GM20000 (cell line): ENCODE measurements around the gene VANGL1.

Experiments
- DNase-seq: peaks from one replicate; pipeline ENCODE4 v3.0.0; 2012; ENCODE audit warnings: low spot score
- CTCF ChIP-seq: IDR thresholded peaks from 2 replicates; pipeline ENCODE4 v1.5.1; 2012; ENCODE audit warnings: mild to moderate bottlenecking, control low read depth; ENCODE audit errors: extremely low read depth, missing control alignments

Gene VANGL1

GRCh38 chr1:115677565-115677964 lies 35.8 kb downstream of the VANGL1 start:
- TF ChIP-seq CTCF = no peak
- peak; percentile 21 for DNase-seq

- DNase-seq = no peak
- no peak for TF ChIP-seq CTCF
Measured at GRCh38 chr1:115678141-115678540, 36.4 kb downstream of the VANGL1 start.

GRCh38 chr1:115679141-115679611 lies 37.4 kb downstream of the VANGL1 start:
- no peak for TF ChIP-seq CTCF
- no peak for DNase-seq

- no peak for TF ChIP-seq CTCF
- DNase-seq = no peak
Measured at GRCh38 chr1:115680730-115681111, 39.0 kb downstream of the VANGL1 start.

- DNase-seq = no peak
- TF ChIP-seq CTCF = no peak
Measured at GRCh38 chr1:115682792-115683191, 41.0 kb downstream of the VANGL1 start.

GRCh38 chr1:115685029-115685705 lies 43.4 kb downstream of the VANGL1 start:
- DNase-seq = no peak
- no peak for TF ChIP-seq CTCF

- TF ChIP-seq CTCF = no peak
- no peak for DNase-seq
Measured at GRCh38 chr1:115687744-115688143, 46.0 kb downstream of the VANGL1 start.
